ENCODE results near the gene DISC1.
"Not testable (repeated sequence)": the region's sequence is repeated elsewhere in the genome, so short reads cannot be mapped to it uniquely, and the experiment has no call there.

DISC1 gene

GRCh38 chr1:231776757-231777062 is 150.1 kb downstream of the DISC1 start:
- DNase-seq (ENCODE audit: low read depth) = no peak

- no peak for DNase-seq (ENCODE audit: low read depth)
Measured at GRCh38 chr1:231778009-231778719, 151.6 kb downstream of the DISC1 start.

- no peak for DNase-seq (ENCODE audit: low read depth)
Measured at GRCh38 chr1:231779081-231779480, 152.5 kb downstream of the DISC1 start.

GRCh38 chr1:231781892-231782291 is 155.3 kb downstream of the DISC1 start:
- DNase-seq (ENCODE audit: low read depth) = no peak

- not testable (repeated sequence) for DNase-seq (ENCODE audit: low read depth)
Measured at GRCh38 chr1:231785073-231785472, 158.5 kb downstream of the DISC1 start.

GRCh38 chr1:231786126-231786525 is 159.5 kb downstream of the DISC1 start:
- DNase-seq (ENCODE audit: low read depth) = no peak

GRCh38 chr1:231792634-231793033 is 166.0 kb downstream of the DISC1 start:
- DNase-seq (ENCODE audit: low read depth) = no peak

- DNase-seq (ENCODE audit: low read depth) = no peak
Measured at GRCh38 chr1:231793893-231794292, 167.3 kb downstream of the DISC1 start.

- no peak for DNase-seq (ENCODE audit: low read depth)
Measured at GRCh38 chr1:231796141-231796540, 169.6 kb downstream of the DISC1 start.

- DNase-seq (ENCODE audit: low read depth) = no peak
Measured at GRCh38 chr1:231799363-231799986, 172.9 kb downstream of the DISC1 start.

GRCh38 chr1:231800108-231800507 is 173.5 kb downstream of the DISC1 start:
- DNase-seq (ENCODE audit: low read depth) = no peak

GRCh38 chr1:231801042-231801585 is 174.5 kb downstream of the DISC1 start:
- no peak for DNase-seq (ENCODE audit: low read depth)

- no peak for DNase-seq (ENCODE audit: low read depth)
Measured at GRCh38 chr1:231803353-231803752, 176.8 kb downstream of the DISC1 start.

GRCh38 chr1:231806623-231807495 is 180.3 kb downstream of the DISC1 start:
- DNase-seq (ENCODE audit: low read depth) = no peak

- DNase-seq (ENCODE audit: low read depth) = no peak
Measured at GRCh38 chr1:231807541-231807940, 181.0 kb downstream of the DISC1 start.

- DNase-seq (ENCODE audit: low read depth) = no peak
Measured at GRCh38 chr1:231808116-231808515, 181.5 kb downstream of the DISC1 start.

GRCh38 chr1:231808990-231809389 is 182.4 kb downstream of the DISC1 start:
- DNase-seq (ENCODE audit: low read depth) = no peak

GRCh38 chr1:231810415-231810814 is 183.8 kb downstream of the DISC1 start:
- no peak for DNase-seq (ENCODE audit: low read depth)

- no peak for DNase-seq (ENCODE audit: low read depth)
Measured at GRCh38 chr1:231814021-231814420, 187.4 kb downstream of the DISC1 start.

- DNase-seq (ENCODE audit: low read depth) = no peak
Measured at GRCh38 chr1:231814521-231814920, 187.9 kb downstream of the DISC1 start.

- DNase-seq (ENCODE audit: low read depth) = no peak
Measured at GRCh38 chr1:231817801-231818200, 191.2 kb downstream of the DISC1 start.

- DNase-seq (ENCODE audit: low read depth) = no peak
Measured at GRCh38 chr1:231818337-231818736, 191.7 kb downstream of the DISC1 start.

GRCh38 chr1:231821281-231821680 is 194.7 kb downstream of the DISC1 start:
- no peak for DNase-seq (ENCODE audit: low read depth)
